Activated T-cell treated with anti-CD3 and anti-CD28 coated beads, Interleukin-2, amount 50 U/mL, for 48 hours (primary cell): ENCODE data around the gene ZNF182.
"Not testable (repeated sequence)": the region's sequence is repeated elsewhere in the genome, so short reads cannot be mapped to it uniquely, and the experiment has no call there.

Experiments used
- DNase-seq, 2 experiments: peaks; one replicate each; pipeline ENCODE4 v3.0.0-alpha.2; 2020

The ZNF182 gene

GRCh38 chrX:48003758-48004457, at the start of gene ZNF182:
Gene ZNF182, minus strand, starts transcription at chrX:48003989. Its CDS starts 1,380 bp downstream, at chrX:48002609.
- DNase-seq = peak; percentile 91 to 92

GRCh38 chrX:48046846-48047245, 43.1 kb upstream of the ZNF182 start:
- DNase-seq = no peak

- no peak for DNase-seq
Measured at GRCh38 chrX:48045410-48046311, 41.9 kb upstream of the ZNF182 start.

GRCh38 chrX:48043056-48043455, 39.3 kb upstream of the ZNF182 start:
- no peak for DNase-seq

- DNase-seq = no peak
Measured at GRCh38 chrX:48035891-48036290, 32.1 kb upstream of the ZNF182 start.

GRCh38 chrX:48030641-48031173, 26.9 kb upstream of the ZNF182 start:
- not testable (repeated sequence) for DNase-seq

- DNase-seq = no peak
Measured at GRCh38 chrX:48030237-48030636, 26.4 kb upstream of the ZNF182 start.

GRCh38 chrX:48028091-48028490, 24.3 kb upstream of the ZNF182 start:
- no peak for DNase-seq

GRCh38 chrX:48027545-48027944, 23.8 kb upstream of the ZNF182 start:
- DNase-seq = not testable (repeated sequence)

GRCh38 chrX:48025561-48025960, 21.8 kb upstream of the ZNF182 start:
- peak; percentile 46 to 53 for DNase-seq

- DNase-seq = no peak
Measured at GRCh38 chrX:48022738-48023137, 18.9 kb upstream of the ZNF182 start.

GRCh38 chrX:48022100-48022499, 18.3 kb upstream of the ZNF182 start:
- no peak for DNase-seq

- peak; percentile 83 to 84 for DNase-seq
Measured at GRCh38 chrX:48021026-48021900, 17.5 kb upstream of the ZNF182 start.

GRCh38 chrX:48020472-48020871, 16.7 kb upstream of the ZNF182 start:
- DNase-seq = peak; percentile 22 to 37

GRCh38 chrX:48019892-48020291, 16.1 kb upstream of the ZNF182 start:
- not testable (repeated sequence) for DNase-seq

GRCh38 chrX:48016583-48017310, 13.0 kb upstream of the ZNF182 start:
- DNase-seq = not testable (repeated sequence)

GRCh38 chrX:48009445-48009960, 5.7 kb upstream of the ZNF182 start:
- DNase-seq = not testable (repeated sequence)

- not testable (repeated sequence) for DNase-seq
Measured at GRCh38 chrX:48006688-48007087, 2.9 kb upstream of the ZNF182 start, which contains the start of gene SPACA5. Gene SPACA5, plus strand, starts transcription at chrX:48006988. Its CDS starts 815 bp downstream, at chrX:48007803.

- DNase-seq = peak in 1 of 2 experiments; percentile 38
Measured at GRCh38 chrX:48003367-48003757, 427 bp downstream of the ZNF182 start.

- DNase-seq = no peak
Measured at GRCh38 chrX:48002929-48003328, 860 bp downstream of the ZNF182 start.

- no peak for DNase-seq
Measured at GRCh38 chrX:48002319-48002718, 1.5 kb downstream of the ZNF182 start.
